ENCODE measurements around the gene VKORC1L1.
"Not testable (repeated sequence)": the region's sequence is repeated elsewhere in the genome, so short reads cannot be mapped to it uniquely, and the experiment has no call there.

GRCh38 chr7:65873582-65874193 lies 814 bp downstream of the VKORC1L1 start:
- TF ChIP-seq CTCF (conservative IDR thresholded peaks at IDR 0.05; ENCODE audit: low read depth, low read length); EZH2 (IDR thresholded peaks at IDR 0.05; ENCODE audit: borderline replicate concordance, low read depth, low read length, poor library complexity, severe bottlenecking): not testable (repeated sequence)
